ENCODE results near the gene ZNF507.

- no peak for TF ChIP-seq CTCF (IDR thresholded peaks at IDR 0.05)
- no peak for TF ChIP-seq POLR2A (IDR thresholded peaks at IDR 0.05; ENCODE audit: low read depth)
- no peak for TF ChIP-seq EP300 (IDR thresholded peaks at IDR 0.05)
- no peak for TF ChIP-seq POLR2AphosphoS5 (IDR thresholded peaks at IDR 0.05)
These were observed 59.0 kb downstream of the ZNF507 start for GRCh38 chr19:32404213-32404932.

Measured in esophagus muscularis mucosa (tissue), 4 donors.